ENCODE data around the gene PLXNA2. TPM values are rescaled to one million over a fixed set of nuclear protein-coding genes. Genes with fewer than 3 reads are reported as not detected.

Gene PLXNA2
- total RNA-seq, 2 experiments from 2014 or later, result 0.13 to 0.23 TPM

DNA sequence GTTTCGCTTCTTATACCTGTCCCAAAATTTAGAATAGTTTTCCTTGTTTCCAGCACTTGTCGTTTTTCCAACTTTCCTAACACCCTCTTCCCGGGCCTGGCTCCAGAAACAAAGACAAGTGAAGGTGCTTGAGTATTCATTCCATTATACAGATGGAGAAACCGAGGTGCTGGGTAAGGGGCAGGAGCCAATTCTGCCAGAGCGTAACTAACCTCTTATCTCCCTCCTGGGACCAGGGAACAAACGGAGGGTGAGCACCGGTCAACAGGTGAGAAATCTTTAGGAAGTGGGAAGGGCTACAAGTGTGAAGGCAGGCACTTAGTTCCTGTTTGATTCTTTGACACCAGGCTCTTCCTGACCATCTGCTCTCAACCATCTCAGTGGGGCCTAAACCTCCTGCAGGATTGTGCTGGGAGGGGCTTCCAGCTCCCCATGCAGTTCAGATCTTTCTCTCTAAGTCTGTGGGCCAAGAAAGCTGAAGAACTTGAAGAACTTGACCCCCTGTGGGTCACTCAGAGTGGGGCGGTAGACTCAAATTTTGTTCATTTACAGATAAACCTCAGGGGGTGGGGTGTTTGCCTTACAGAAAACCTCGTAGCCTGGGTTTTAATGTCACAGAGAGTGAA lies 8.7 kb downstream of the PLXNA2 start:
- intact Hi-C loops (cut with micrococcal nuclease), result no loop called here
- CTCF ChIA-PET, result interaction anchor here (1.2 to 3.4 kb wide), 3 partner anchors 10 to 213 kb away, joined by 3 to 17 read pairs (median 4); partner anchors contain the start of gene PLXNA2
- Mint-ChIP-seq H3K27me3 (peaks cover 29% of the 10 kb centered on the region), H3K9me3 (no peaks in the 10 kb centered on the region), H3K36me3 (ENCODE audit: low read depth) (no peaks in the 10 kb centered on the region), H3K4me1 (ENCODE audit: low read depth) (peaks cover 12% of the 10 kb centered on the region), H3K27ac (no peak overlapping the region), H3K4me3 (no peak overlapping the region)
- POLR2A ChIA-PET, result no interaction called here
- no peak for TF ChIP-seq CTCF (IDR thresholded peaks at IDR 0.05)
- ATAC-seq, result no peak
- no peak for DNase-seq

DNA sequence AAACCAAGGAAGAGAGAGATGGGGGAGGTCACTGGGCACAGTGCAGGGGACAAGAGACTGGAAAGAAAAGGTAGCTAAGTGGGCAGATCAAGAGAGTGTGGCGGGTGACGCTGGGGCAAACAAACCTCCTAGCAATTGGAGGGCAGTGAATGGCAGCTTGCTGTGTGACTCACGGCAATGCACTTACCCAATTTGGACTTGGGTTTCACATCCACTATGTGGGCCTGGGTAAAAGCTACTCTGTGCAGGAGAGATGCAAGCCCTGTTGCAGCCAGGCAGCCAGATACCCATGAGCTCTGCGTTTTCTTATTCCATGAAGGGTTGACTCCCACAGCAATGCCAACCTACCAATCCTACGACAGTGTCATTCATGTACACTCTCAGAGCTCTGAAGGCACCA lies 9.5 kb downstream of the PLXNA2 start:
- ATAC-seq (no peak), DNase-seq (no peak)
- no peak overlapping the region for H3K27ac Mint-ChIP-seq
- H3K4me3 Mint-ChIP-seq, result no peak overlapping the region
- TF ChIP-seq CTCF (IDR thresholded peaks at IDR 0.05), result no peak
- H3K9me3 Mint-ChIP-seq, result no peaks in the 10 kb centered on the region
- intact Hi-C loops (cut with micrococcal nuclease), result no loop called here
- POLR2A ChIA-PET, result no interaction called here
- H3K27me3 Mint-ChIP-seq, result peaks cover 25% of the 10 kb centered on the region
- peaks cover 12% of the 10 kb centered on the region for H3K4me1 Mint-ChIP-seq (ENCODE audit: low read depth)
- H3K36me3 Mint-ChIP-seq (ENCODE audit: low read depth), result no peaks in the 10 kb centered on the region
- CTCF ChIA-PET, result interaction anchor here (0.9 to 3.4 kb wide), 6 partner anchors 10 to 213 kb away, joined by 3 to 17 read pairs (median 3); partner anchors contain the start of gene PLXNA2

- Mint-ChIP-seq H3K9me3 (no peaks in the 10 kb centered on the region), H3K36me3 (ENCODE audit: low read depth) (no peaks in the 10 kb centered on the region), H3K4me3 (no peak overlapping the region), H3K27me3 (peaks cover 22% of the 10 kb centered on the region), H3K4me1 (ENCODE audit: low read depth) (peaks cover 12% of the 10 kb centered on the region), H3K27ac (no peak overlapping the region)
- ATAC-seq, result no peak
- no peak for TF ChIP-seq CTCF (IDR thresholded peaks at IDR 0.05)
- DNase-seq, result no peak
- ChIA-PET POLR2A (no interaction called here), CTCF (interaction anchor here (0.9 to 3.4 kb wide), 7 partner anchors 11 to 213 kb away, joined by 3 to 17 read pairs (median 3); partner anchors contain the start of gene PLXNA2)
- intact Hi-C loops (cut with micrococcal nuclease), result no loop called here
Measured at GRCh38 chr1:208233978-208234377, 10.2 kb downstream of the PLXNA2 start.

DNA sequence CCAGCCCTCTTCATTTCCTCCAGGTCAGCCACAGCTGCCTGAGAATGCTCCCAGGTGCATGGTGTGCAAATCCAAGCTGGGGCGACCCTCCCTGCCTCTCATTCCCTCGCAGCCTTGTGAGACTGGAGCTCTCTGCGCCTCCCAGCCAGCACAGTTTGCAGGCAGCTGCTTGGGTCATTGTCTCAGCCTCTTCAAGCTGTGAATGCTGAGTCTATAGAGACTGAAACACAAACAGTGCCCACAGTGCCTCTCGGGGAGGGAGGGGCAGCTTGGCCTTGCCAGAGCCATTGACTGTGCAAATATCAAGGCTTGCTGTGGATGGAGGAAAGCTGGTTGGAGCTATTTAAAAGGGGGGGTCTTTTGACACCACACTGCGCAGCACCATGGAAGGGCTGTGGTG lies 10.6 kb downstream of the PLXNA2 start:
- TF ChIP-seq CTCF (IDR thresholded peaks at IDR 0.05), result no peak
- no peak overlapping the region for H3K27ac Mint-ChIP-seq
- H3K27me3 Mint-ChIP-seq, result peaks cover 22% of the 10 kb centered on the region
- H3K4me3 Mint-ChIP-seq, result no peak overlapping the region
- H3K36me3 Mint-ChIP-seq (ENCODE audit: low read depth), result no peaks in the 10 kb centered on the region
- peaks cover 12% of the 10 kb centered on the region for H3K4me1 Mint-ChIP-seq (ENCODE audit: low read depth)
- intact Hi-C loops (cut with micrococcal nuclease), result no loop called here
- ATAC-seq (no peak), DNase-seq (no peak)
- CTCF ChIA-PET, result interaction anchor here (0.9 to 1.4 kb wide), 4 partner anchors 11 to 104 kb away, joined by 3 to 5 read pairs (median 4); partner anchors contain the start of gene PLXNA2
- no peaks in the 10 kb centered on the region for H3K9me3 Mint-ChIP-seq
- POLR2A ChIA-PET, result no interaction called here

DNA sequence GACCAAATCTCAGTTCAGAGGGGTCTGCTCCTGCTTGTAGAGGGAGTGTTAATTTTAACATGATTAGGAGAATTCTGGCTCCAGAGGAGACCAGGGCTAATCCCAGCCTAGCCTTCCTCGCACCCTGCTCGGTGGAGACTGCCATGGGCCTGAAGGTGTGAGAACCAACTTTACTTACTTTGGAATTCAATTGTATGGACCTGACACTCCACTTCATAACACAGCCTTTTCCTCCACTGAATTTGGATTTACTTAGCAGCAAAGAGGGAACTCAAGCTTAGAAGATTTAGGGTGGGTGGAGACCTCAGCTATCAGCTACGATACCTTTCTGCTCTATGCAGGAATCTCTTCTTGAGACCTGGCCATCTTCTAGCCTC lies 11.5 kb downstream of the PLXNA2 start:
- no peak for TF ChIP-seq CTCF (IDR thresholded peaks at IDR 0.05)
- no peak for DNase-seq
- Mint-ChIP-seq H3K27ac (no peak overlapping the region), H3K36me3 (ENCODE audit: low read depth) (no peaks in the 10 kb centered on the region), H3K9me3 (no peaks in the 10 kb centered on the region), H3K4me1 (ENCODE audit: low read depth) (peaks cover 12% of the 10 kb centered on the region), H3K27me3 (peaks cover 20% of the 10 kb centered on the region), H3K4me3 (no peak overlapping the region)
- ChIA-PET POLR2A (interaction anchor here (0.7 kb wide), 1 partner anchor 15 kb away, joined by 3 read pairs; no protein-coding TSS in a partner anchor), CTCF (interaction anchor here (1.4 to 1.5 kb wide), 2 partner anchors 13 to 103 kb away, joined by 3 to 6 read pairs; no protein-coding TSS in a partner anchor)
- intact Hi-C loops (cut with micrococcal nuclease), result no loop called here
- ATAC-seq, result no peak
